Globus pallidus (tissue), 1 donor: ENCODE measurements around the gene TTLL10.

Experiments used
- DNase-seq: peaks from one replicate; pipeline ENCODE4 v3.0.0-alpha.2; 2015; ENCODE audit warnings: low spot score

TTLL10 gene

DNA sequence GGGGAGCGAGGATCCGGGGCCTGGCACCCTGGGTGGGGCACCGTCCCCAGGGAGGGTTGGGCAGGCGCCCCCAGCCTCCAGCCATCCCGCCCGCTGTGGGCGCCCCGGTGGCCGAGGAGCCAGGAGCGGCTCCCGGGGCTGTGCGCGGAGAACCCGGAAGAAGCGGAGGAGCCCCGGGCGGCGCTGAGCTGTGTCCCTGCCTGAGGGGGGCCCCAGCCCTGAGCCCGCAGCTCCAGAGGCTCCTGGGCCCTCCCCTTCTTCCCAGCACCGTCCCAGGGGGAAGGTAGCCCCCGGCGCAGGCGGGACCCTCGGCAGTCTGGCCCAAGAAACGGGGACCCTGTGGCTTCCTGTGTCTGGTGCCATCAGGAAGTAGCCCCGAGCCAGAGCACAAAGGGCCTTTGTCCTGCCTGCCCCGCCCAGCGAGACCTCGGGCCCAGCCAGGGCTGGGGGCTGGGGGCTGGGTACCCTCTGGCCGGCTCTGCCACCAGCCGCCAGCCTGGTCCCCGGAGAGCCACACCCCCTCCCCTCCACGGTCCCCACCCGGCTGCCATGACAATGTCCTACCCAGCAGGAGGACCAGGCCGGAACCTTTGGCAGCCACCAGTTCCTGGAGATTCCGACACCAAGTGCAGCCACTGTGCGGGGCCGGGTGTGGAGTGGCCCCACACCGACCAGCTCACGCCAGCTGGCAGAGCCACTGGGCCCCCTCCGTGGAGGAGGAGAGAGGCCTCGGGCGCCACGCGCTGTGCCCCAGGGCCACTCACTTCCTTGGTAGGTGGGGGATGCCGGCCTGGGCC is 15.6 kb upstream of the TTLL10 start:
- DNase-seq: peak; percentile 91

DNA sequence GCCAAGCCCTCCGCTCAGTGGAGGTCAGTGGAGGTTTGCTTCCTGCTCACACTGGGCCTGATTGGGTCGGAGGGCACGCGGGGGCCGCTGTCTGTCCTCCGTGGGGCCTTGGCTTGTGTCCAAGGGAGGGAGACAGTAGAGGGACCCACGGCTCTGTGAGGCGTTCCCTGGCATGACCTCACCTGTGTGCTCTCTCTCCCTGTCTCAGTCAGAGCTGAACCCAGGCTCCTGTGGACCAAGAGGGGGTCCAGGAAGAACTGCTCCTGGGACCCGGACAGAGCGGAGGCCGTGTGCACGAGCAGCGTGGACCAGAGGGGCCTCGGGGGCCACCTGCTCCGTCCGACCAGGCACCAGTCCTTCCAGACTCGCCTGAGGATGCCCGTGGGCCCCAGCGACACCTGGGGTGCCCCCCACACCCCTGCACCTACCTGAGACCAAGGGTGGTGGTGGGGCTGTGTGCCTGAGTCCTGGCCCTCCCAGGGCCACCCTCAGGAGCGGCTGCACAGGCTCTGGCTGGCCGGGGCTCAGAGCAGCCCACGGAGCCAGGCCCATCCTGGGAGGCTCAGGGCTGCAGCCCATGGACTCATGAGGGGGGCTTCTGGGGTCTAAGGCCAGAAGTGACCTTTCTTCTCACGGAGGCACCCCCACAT is 13.3 kb upstream of the TTLL10 start:
- DNase-seq: no peak

DNA sequence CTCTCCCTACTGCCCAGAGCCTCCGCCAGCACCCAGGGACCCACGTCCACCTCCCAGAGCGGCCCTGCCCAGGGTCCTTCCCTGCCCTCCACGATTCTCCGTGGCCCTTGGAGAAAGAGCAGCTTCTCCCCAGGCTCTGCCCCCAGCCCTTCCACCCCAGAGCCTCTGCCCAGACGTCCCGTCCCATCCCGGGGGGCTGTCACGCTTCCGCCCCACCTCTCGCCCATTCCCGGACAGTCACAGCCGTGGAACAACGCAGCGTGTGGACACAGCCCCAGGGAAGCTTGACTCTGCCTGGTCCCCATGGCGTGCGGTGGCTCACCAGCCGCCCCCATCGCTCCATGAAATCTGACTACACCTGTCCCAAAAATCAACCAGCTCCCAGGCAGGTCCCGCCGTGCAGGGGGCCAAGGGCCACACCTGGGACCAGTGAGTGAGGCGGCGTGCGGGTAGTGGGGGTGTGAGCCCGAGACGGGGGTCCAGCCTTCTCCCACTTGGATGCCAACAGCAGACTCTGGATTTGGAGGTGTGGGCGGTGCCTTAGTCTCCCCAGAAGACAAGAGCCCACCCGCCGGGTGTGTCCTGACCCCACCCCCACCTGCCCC is 12.5 kb upstream of the TTLL10 start:
- DNase-seq: no peak

GRCh38 chr1:1161683-1162079 is 12.0 kb upstream of the TTLL10 start:
- no peak for DNase-seq

GRCh38 chr1:1162597-1163537 is 10.8 kb upstream of the TTLL10 start:
- DNase-seq: no peak

- DNase-seq: no peak
Observed at GRCh38 chr1:1163538-1164070, 10.1 kb upstream of the TTLL10 start.

DNA sequence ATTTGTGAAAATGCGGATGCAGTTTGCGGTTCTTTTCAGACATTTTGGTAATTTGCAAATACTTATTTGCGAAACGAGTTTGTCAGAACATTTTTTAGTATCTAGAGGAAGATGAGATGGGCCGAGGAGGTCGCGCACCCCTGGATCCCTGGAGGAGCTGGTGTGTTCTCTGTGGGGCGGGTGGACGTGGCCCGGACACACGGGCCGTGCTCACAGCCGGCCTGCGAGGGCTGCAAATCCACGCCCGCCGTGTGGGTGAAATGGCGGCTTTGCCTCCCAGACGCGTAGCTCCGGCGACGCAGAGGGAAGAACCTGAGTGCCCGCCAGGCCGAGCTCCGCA is 9.3 kb upstream of the TTLL10 start:
- DNase-seq: no peak

DNA sequence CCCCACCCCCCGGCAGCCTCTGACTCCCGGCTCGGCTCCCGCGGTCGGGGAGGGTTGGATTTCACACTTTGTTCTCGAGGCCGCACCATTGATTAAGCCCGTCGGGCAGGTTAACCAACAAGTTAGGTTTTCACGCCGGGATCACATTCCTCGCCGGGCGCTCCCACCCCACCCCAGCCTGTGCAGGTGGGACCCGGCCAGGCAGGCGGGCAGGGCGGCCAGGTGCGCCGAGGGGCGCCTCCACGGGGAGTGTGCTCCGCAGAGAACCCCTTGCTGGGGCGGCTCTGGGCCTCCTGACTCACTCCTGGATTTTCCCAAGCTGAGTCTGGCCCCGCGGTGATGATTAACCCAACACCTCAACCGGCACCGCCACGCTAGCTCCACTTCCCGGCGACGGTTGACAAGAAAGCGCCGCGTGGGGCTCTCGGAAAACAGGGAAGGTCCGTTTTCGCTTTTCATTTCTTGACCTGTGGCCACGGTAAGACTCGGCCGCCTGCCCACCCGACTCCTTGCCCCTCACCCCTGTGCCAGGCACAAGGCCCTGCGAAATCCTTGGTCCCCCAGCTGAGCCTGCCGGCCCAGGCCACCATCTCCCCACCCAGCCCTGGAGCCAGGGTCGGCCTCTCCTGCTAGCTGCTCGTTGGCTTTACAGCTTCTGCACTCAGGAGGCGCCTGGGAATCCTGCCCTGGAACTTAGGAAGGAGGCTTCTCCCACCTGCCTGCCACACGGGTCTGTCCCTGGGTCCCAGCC is 8.8 kb upstream of the TTLL10 start:
- DNase-seq: no peak

DNA sequence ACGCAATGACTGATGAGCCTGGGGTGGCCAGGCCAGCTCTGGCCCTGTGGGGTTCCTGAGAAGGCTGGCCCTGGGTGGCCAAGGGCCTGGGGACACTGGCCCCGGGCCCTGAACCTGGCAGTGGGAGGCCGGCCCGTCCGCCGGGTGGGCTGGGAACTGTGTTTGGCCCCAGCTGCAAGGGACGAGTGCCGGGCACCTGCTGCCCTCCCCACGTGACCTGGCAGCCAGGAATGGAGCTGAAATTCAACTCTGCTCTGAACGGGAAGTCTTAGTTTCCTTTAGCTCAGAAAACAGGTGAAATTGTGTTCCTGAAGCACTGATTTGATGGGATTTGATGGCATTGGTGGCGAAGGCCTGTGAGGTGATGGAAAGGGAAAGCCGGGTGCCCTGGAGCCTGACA is 8.2 kb upstream of the TTLL10 start:
- no peak for DNase-seq

DNA sequence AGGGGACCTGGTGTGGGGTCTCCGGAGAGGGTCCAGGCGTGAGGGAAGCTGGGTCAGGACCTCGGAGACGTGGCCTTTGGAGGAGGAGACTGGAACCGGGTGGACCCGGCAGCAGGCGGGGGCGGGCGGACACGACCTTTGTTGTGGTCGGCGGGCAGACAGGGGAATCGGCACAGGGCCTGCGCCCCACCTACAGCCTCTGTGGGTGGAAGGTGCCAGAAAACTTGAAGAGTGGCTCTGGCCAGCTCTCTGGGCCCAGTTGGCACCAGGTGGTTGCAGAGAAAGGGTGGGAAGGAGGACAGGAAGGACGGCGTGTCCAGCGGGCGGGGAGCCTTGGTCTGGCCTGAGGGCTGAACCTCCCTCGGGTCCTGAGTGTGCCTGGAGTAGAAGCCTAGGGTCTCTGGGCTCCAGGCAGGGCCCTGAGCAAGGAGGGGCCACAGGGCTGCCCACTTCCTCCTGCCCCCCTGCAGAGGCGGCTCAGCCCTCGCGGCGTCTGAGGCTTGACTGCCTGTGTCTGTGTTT is 7.7 kb upstream of the TTLL10 start:
- no peak for DNase-seq

GRCh38 chr1:1166642-1167397 is 6.9 kb upstream of the TTLL10 start:
- no peak for DNase-seq

DNA sequence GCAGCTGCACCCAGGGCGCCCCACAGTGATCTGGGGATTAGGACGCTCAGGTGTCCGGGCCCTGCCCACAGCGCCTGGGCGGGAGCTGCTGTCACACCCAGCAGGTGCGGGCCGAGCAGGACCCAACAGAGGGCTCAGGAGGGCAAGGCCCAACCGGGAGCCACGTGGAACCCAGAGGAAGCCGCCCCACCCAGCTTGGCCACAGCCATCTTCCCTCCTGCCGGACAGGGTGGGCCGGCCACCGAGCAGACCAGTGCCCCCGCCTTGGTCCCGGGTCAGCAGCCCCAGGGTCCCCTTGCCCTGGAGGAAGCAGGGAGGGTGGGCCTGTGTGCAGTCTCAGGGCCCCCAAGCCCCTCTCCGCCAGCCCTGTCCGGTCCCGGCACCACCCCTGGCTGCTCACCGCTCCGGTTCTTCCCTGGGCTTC is 6.3 kb upstream of the TTLL10 start:
- DNase-seq: no peak

DNA sequence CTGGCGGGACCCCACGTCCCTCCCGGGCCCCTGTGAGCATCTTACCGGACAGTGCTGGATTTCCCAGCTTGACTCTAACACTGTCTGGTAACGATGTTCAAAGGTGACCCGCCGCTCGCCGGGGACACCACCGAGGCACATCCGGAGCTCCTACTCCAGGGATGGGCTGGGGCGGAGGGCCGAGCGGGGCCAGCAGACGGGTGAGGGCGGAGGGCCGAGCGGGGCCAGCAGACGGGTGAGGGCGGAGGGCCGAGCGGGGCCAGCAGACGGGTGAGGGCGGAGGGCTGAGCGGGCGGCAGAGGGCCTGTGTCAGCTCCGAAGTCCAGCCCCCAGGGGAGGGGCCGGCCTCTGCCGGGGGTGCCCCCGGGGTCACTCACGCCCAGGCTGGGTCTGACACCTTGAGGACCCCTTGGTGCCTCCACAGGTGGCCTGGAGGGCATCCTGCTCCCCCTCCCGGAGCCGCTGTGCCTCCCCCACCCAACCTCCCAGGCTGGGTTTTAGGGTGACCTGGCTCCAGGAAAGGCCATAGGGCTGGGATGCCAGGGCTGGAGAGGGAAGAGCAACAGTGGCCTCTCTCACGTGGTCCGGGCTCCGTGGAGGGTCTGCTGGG is 5.7 kb upstream of the TTLL10 start:
- no peak for DNase-seq

DNA sequence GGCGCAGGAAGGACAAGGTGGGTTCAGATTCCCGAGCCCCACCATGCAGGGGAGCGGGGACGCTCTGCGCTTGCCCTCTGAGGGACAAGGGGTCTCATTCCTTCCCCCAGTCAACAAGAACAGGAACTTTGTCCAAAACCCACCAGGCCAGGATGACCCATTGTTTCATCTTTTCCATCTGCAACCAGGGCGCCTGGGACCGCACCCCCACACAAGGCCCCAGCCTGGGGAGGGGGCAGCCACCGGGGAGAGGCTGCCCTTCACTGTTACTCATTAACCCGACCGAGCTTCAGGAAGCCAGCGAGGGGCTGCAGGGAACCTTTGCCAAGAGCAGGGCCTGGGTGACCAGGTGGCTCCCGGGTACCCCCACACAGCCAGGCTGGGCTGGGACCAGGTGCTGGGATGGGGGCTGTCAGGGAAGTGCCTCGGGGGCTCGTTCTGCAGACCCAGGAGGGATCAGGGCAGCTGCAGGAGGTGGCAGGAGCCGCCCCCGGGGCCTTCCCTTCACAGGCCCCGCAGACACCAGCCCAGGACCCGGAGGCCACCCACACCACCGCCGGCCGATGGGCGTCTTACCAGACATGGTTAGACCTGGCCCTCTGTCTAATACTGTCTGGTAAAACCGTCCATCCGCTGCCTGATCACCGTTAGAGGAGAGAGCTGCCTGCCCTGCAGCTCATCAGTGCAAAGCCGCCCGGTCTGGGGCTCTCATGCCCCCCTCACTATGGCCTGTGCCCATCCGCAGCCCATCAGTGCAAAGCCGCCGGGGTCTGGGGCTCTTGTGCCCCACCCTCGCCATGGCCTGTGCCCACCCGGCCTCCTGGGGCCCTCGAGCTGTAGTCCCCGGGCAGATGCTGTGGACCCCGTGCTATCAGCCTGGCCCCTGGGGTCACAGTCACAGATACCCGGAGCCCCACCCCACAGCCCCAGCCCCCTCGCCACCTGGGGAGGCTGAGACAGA is 4.9 kb upstream of the TTLL10 start:
- DNase-seq: no peak

DNA sequence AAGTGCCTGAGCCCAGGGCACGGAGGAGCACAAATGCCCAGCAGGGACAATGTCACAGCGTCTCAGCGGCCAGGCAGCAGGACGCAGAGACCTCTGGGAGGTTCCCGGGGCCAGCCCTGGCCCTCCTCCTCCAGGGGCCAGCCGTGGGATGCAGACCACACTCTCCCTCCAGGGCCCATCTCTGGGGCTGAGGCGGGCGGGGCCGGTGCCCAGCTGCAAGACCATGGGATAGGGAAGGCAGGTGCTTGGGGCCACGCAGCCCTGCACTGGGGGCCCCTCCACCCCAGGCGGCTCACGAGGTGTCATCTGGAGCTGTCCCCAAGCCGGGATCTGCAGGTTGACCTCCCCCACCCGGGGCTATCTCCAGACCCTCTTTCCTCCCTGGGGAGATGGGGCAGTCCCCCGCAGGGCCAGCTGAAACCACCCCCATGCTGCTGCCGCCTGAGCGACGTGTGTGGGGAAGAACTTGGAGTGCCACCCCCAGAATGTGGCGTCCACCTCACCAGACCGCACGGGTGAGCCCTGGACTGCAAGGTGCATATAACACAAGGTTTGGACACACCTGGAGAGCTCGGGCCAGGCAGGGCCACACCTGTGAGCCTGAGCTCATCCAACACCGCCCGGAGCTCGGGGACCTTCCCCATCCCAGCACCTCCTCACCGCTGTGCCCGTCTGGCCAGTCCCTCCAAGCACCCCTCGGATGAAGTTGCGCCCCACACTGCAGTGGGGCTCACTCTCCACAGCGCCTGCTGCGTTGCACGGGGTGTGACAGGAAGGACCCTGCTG is 4.1 kb upstream of the TTLL10 start:
- DNase-seq: no peak

DNA sequence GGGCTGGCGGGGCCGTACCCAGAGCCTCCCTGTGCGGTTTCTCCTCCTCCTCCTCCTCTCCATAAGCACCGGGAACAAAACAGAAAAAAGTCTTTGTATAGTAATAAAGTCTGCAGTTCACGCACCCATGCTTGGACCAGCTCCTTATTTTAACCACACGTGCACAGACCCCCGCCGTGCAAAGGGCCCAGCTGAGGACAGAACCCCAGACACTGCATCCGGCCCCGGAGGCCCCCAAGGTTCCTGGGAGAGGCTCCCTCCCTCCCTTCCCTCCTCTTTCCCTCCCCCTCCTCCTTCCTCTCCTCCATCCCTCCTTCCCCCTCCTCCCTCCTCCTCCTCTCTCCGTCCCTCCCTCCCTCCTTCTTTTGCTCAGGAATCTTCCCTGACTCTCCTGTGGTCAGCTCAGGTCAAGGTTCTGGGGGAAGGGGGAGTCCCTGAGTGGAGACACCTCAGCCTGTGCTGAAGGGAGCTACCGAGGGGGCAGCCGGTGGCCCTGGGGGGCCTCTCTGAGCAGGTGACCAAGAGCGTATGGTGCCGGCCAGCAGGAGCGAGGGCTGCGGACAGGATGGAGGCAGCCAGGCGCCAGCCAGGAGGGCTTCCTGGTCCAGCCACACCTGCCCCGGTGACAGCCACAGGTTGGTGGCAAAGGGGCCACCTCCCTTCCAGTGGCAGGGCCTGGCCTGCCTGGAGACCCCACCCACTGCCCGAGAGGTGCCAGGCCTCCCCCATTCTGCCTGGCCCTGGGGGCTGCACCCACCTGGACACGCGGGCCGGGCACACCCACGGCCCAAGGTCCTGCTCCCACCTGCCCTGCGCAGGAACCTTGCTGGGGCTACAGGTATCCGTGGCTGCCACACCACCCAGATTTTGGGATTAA is 3.2 kb upstream of the TTLL10 start:
- DNase-seq: no peak

DNA sequence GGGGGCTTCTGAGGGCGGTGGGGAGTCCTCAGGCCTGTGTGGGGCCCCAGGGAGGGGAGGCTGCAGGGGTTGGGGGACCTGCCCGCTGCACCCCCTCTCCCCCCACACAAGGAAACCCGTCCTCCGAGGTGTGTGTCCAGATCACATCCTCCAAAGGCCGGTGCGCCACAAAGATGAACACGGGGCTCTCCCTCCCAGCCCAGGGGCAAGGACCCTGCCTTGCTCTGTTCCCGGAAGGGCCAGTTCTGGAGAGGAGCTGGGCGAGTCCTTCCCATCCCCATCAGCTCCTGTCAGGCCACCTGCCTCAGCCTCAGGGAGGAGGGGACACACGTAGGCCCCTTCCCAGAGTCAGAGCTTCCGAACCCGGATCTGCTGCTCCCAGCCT is 2.5 kb upstream of the TTLL10 start:
- DNase-seq: no peak
